Measurements from ENCODE around the gene VEGFB.

DNA sequence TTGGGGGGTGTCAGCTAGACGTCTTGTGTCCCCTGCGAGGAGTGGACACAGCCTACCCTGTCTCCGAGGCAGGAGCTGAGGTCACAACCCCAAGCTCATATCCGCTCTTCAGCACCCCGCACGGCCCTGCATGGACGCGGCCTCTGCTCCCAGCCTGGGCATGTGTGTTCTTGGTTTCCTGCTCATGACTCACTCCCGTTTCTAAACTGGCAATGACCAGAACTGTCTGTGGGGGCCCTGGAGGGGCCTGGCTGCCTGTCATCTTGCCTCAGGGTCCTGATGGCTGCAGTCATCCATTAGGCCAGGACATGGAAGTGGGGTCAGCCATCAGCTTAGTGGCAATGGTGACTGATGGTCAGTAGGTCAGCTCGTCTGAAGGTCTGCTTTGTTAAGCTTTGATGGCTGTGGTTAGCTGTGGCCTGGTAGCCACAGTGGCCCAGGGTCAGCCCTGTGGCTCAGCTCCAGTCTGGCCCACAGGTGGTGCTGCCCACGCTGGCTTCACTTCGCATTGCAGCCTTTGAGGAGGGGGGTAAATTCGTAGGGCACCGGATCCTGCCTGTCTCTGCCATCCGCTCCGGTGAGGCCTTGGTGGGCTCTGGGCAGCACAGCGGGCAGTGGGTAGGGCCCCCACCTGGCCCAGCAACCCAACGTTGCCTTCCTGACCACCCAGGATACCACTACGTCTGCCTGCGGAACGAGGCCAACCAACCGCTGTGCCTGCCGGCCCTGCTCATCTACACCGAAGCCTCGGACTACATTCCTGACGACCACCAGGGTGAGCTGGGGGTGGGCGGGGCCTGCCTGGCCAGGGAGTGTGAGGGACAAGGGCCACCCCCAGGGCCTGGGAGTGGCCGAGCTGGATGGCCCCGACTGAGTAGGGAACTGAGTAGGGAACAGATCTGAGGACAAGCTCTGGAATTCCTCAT lies 28.9 kb downstream of the VEGFB start:
- TF ChIP-seq, protein P1, sequence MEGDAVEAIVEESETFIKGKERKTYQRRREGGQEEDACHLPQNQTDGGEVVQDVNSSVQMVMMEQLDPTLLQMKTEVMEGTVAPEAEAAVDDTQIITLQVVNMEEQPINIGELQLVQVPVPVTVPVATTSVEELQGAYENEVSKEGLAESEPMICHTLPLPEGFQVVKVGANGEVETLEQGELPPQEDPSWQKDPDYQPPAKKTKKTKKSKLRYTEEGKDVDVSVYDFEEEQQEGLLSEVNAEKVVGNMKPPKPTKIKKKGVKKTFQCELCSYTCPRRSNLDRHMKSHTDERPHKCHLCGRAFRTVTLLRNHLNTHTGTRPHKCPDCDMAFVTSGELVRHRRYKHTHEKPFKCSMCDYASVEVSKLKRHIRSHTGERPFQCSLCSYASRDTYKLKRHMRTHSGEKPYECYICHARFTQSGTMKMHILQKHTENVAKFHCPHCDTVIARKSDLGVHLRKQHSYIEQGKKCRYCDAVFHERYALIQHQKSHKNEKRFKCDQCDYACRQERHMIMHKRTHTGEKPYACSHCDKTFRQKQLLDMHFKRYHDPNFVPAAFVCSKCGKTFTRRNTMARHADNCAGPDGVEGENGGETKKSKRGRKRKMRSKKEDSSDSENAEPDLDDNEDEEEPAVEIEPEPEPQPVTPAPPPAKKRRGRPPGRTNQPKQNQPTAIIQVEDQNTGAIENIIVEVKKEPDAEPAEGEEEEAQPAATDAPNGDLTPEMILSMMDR (conservative IDR thresholded peaks at IDR 0.05; ENCODE audit: low read length) = no peak
- TF ChIP-seq EZH2phosphoT487 (IDR thresholded peaks at IDR 0.05; ENCODE audit: borderline replicate concordance) = no peak
